Fibroblast of pulmonary artery (primary cell): ENCODE results near the gene RAPGEF1.
"Not testable (repeated sequence)": the region's sequence is repeated elsewhere in the genome, so short reads cannot be mapped to it uniquely, and the experiment has no call there.

Experiments used
- DNase-seq: peaks from one replicate; pipeline ENCODE4 v3.0.0-alpha.2; 2010; ENCODE audit warnings: low read depth
- H3K4me3 ChIP-seq: replicated peaks from 2 replicates; pipeline ENCODE4 v1.5.1; 2011; ENCODE audit warnings: low read depth, mild to moderate bottlenecking, control low read depth, low read length, moderate library complexity
- CTCF ChIP-seq: IDR thresholded peaks from 2 replicates; pipeline ENCODE4 v1.5.1; 2011; ENCODE audit warnings: mild to moderate bottlenecking, control low read depth, low read length, inconsistent platforms; ENCODE audit errors: missing control alignments

Gene RAPGEF1

GRCh38 chr9:131690462-131690861 lies 49.4 kb downstream of the RAPGEF1 start:
- no peak for DNase-seq
- no peak overlapping the region for H3K4me3 ChIP-seq
- no peak for TF ChIP-seq CTCF

- no peak overlapping the region for H3K4me3 ChIP-seq
- no peak for TF ChIP-seq CTCF
- DNase-seq, result no peak
These were observed 51.5 kb downstream of the RAPGEF1 start for GRCh38 chr9:131688377-131688776.

GRCh38 chr9:131685753-131686706 lies 53.8 kb downstream of the RAPGEF1 start:
- TF ChIP-seq CTCF, result no peak
- H3K4me3 ChIP-seq, result no peak overlapping the region
- no peak for DNase-seq

GRCh38 chr9:131683094-131683493 lies 56.8 kb downstream of the RAPGEF1 start:
- not testable (repeated sequence) for H3K4me3 ChIP-seq, DNase-seq

- TF ChIP-seq CTCF, result no peak
- H3K4me3 ChIP-seq, result no peak overlapping the region
- DNase-seq, result no peak
These were observed 57.6 kb downstream of the RAPGEF1 start for GRCh38 chr9:131682261-131682660.

- not testable (repeated sequence) for H3K4me3 ChIP-seq, DNase-seq
These were observed 58.0 kb downstream of the RAPGEF1 start for GRCh38 chr9:131681826-131682225.

- DNase-seq, H3K4me3 ChIP-seq: not testable (repeated sequence)
These were observed 58.8 kb downstream of the RAPGEF1 start for GRCh38 chr9:131681108-131681507.

- no peak overlapping the region for H3K4me3 ChIP-seq
- TF ChIP-seq CTCF, result no peak
- DNase-seq, result no peak
These were observed 60.4 kb downstream of the RAPGEF1 start for GRCh38 chr9:131679261-131680020.
